Effector memory CD4-positive, alpha-beta T cell (primary cell): ENCODE results near the gene DUSP8.

Experiments used
- DNase-seq, 3 donors: peaks; one replicate each; pipeline ENCODE4 v3.0.0-alpha.2; 2020
- H3K27ac ChIP-seq: 2 replicates; pipeline ENCODE4 v1.7.0; 2013; ENCODE audit warnings: mild to moderate bottlenecking, low read length, moderate library complexity; ENCODE audit not compliant: insufficient read depth, poor library complexity, severe bottlenecking
- H3K27me3 ChIP-seq: replicated peaks from 2 replicates; pipeline ENCODE4 v1.7.0; 2013; ENCODE audit warnings: mild to moderate bottlenecking, low read length; ENCODE audit not compliant: insufficient read depth, control insufficient read depth, poor library complexity, severe bottlenecking
- H3K36me3 ChIP-seq: 2 replicates; pipeline ENCODE4 v1.7.0; 2013; ENCODE audit warnings: mild to moderate bottlenecking, low read length, moderate library complexity; ENCODE audit not compliant: control insufficient read depth, insufficient read depth
- H3K4me1 ChIP-seq: 2 replicates; pipeline ENCODE4 v1.7.0; 2013; ENCODE audit warnings: low read length, mild to moderate bottlenecking; ENCODE audit not compliant: control insufficient read depth, insufficient read depth, poor library complexity, severe bottlenecking
- H3K4me3 ChIP-seq: 2 replicates; pipeline ENCODE4 v1.7.0; 2013; ENCODE audit warnings: low read length, low read depth, mild to moderate bottlenecking; ENCODE audit not compliant: insufficient read depth, poor library complexity, severe bottlenecking
- H3K9me3 ChIP-seq: 2 replicates; pipeline ENCODE4 v1.7.0; 2013; ENCODE audit warnings: mild to moderate bottlenecking, low read length, moderate library complexity; ENCODE audit not compliant: control insufficient read depth

DUSP8 gene

GRCh38 chr11:1560649-1561251 lies 11.3 kb downstream of the DUSP8 start:
- Histone ChIP-seq H3K4me1 (no peaks in the 10 kb centered on the region), H3K9me3 (no peaks in the 10 kb centered on the region), H3K27ac (no peak overlapping the region), H3K36me3 (peaks cover 3% of the 10 kb centered on the region), H3K4me3 (no peak overlapping the region), H3K27me3 (no peaks in the 10 kb centered on the region)
- no peak for DNase-seq

GRCh38 chr11:1560002-1560648 lies 11.9 kb downstream of the DUSP8 start:
- Histone ChIP-seq H3K4me1 (no peaks in the 10 kb centered on the region), H3K27ac (no peak overlapping the region)
- no peak for DNase-seq

GRCh38 chr11:1559111-1559951 lies 12.7 kb downstream of the DUSP8 start:
- no peak for DNase-seq
- peaks cover 3% of the 10 kb centered on the region for H3K36me3 ChIP-seq
- H3K9me3 ChIP-seq = no peaks in the 10 kb centered on the region
- no peak overlapping the region for H3K4me3 ChIP-seq
- H3K4me1 ChIP-seq = no peaks in the 10 kb centered on the region
- H3K27me3 ChIP-seq = no peaks in the 10 kb centered on the region
- H3K27ac ChIP-seq = no peak overlapping the region

More at GRCh38 chr11:1560002-1560648, 11.9 kb downstream of the DUSP8 start:
- no peaks in the 10 kb centered on the region for H3K9me3 ChIP-seq
- H3K27me3 ChIP-seq = no peaks in the 10 kb centered on the region
- no peak overlapping the region for H3K4me3 ChIP-seq
- H3K36me3 ChIP-seq = peaks cover 3% of the 10 kb centered on the region

- Histone ChIP-seq H3K27me3 (no peaks in the 10 kb centered on the region), H3K27ac (no peak overlapping the region), H3K36me3 (peaks cover 3% of the 10 kb centered on the region), H3K4me3 (no peak overlapping the region), H3K4me1 (no peaks in the 10 kb centered on the region), H3K9me3 (no peaks in the 10 kb centered on the region)
- no peak for DNase-seq
Observed at GRCh38 chr11:1558775-1559110, 13.3 kb downstream of the DUSP8 start.

- Histone ChIP-seq H3K27ac (no peak overlapping the region), H3K27me3 (no peaks in the 10 kb centered on the region), H3K9me3 (no peaks in the 10 kb centered on the region), H3K36me3 (peaks cover 3% of the 10 kb centered on the region), H3K4me3 (no peak overlapping the region), H3K4me1 (no peaks in the 10 kb centered on the region)
- DNase-seq = no peak
Observed at GRCh38 chr11:1557904-1558774, 13.9 kb downstream of the DUSP8 start.

GRCh38 chr11:1557051-1557884 lies 14.8 kb downstream of the DUSP8 start:
- Histone ChIP-seq H3K4me1 (no peaks in the 10 kb centered on the region), H3K27me3 (no peaks in the 10 kb centered on the region), H3K9me3 (no peaks in the 10 kb centered on the region), H3K36me3 (peaks cover 3% of the 10 kb centered on the region), H3K27ac (no peak overlapping the region), H3K4me3 (no peak overlapping the region)
- DNase-seq = no peak

- DNase-seq = no peak
- H3K4me3 ChIP-seq = no peak overlapping the region
- peaks cover 3% of the 10 kb centered on the region for H3K36me3 ChIP-seq
- H3K9me3 ChIP-seq = no peaks in the 10 kb centered on the region
- H3K27me3 ChIP-seq = no peaks in the 10 kb centered on the region
- no peaks in the 10 kb centered on the region for H3K4me1 ChIP-seq
- H3K27ac ChIP-seq = no peak overlapping the region
Observed at GRCh38 chr11:1556278-1556902, 15.7 kb downstream of the DUSP8 start.

GRCh38 chr11:1555713-1556153 lies 16.3 kb downstream of the DUSP8 start:
- H3K36me3 ChIP-seq = peaks cover 3% of the 10 kb centered on the region
- no peak overlapping the region for H3K4me3 ChIP-seq
- H3K27ac ChIP-seq = no peak overlapping the region
- H3K27me3 ChIP-seq = no peaks in the 10 kb centered on the region
- H3K9me3 ChIP-seq = no peaks in the 10 kb centered on the region
- no peak for DNase-seq
- no peaks in the 10 kb centered on the region for H3K4me1 ChIP-seq
